SH-SY5Y (cell line): ENCODE results near the gene KMT2B.

Experiments
- GATA2 ChIP-seq: IDR thresholded peaks from 2 replicates; pipeline ENCODE4 v1.6.1; 2011; ENCODE audit warnings: mild to moderate bottlenecking, low read depth, low read length
- GATA3 ChIP-seq: IDR thresholded peaks from 2 replicates; pipeline ENCODE4 v1.6.1; 2011; ENCODE audit warnings: low read depth, mild to moderate bottlenecking, low read length, moderate library complexity

DNA sequence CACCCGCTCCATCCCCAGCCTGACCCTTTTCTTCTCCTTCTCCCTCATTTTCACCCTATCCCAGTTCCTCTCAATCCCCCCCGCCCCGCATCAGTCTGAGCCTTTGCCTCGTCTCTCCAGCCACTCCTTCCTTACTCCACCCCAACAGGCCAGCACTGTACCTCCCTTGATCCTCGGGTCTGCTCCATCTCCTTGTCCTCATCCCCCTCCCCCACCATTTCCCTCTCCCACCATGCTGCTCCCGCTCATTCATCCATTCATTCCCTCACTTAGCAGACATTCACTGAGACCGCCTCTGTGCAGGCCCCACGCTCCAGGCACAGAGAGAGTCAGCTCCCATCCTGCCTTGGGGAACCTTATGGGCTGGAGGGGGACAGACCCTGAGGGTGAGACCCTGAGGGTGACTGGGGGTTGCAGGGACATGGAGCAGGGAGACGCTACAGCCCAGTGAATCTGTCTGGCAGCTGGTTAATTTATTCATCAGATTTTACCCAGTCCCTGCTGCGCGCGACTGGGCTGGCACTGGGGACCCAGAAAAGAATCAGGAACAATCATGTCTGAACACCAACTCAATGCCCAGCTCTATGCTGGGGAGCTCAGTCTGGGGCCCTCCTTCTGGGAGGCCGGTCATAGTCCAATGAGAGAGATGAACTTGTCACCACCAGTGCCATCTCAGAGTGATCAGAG, 58.4 kb downstream of the KMT2B start:
- TF ChIP-seq GATA2 (no peak), GATA3 (no peak)
